Measurements from ENCODE around the gene CDC25A.
"Not testable (repeated sequence)": the region's sequence is repeated elsewhere in the genome, so short reads cannot be mapped to it uniquely, and the experiment has no call there.

DNA sequence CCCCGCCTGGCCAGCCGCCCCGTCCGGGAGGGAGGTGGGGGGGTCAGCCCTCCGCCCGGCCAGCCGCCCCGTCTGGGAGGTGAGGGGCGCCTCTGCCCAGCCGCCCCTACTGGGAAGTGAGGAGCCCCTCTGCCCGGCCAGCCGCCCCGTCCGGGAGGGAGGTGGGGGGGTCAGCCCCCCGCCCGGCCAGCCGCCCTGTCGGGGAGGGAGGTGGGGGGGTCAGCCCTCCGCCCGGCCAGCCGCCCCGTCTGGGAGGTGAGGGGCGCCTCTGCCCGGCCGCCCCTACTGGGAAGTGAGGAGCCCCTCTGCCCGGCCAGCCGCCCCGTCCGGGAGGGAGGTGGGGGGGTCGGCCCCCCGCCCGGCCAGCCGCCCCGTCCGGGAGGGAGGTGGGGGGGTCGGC lies 23.6 kb upstream of the CDC25A start:
- TF ChIP-seq, protein P1, sequence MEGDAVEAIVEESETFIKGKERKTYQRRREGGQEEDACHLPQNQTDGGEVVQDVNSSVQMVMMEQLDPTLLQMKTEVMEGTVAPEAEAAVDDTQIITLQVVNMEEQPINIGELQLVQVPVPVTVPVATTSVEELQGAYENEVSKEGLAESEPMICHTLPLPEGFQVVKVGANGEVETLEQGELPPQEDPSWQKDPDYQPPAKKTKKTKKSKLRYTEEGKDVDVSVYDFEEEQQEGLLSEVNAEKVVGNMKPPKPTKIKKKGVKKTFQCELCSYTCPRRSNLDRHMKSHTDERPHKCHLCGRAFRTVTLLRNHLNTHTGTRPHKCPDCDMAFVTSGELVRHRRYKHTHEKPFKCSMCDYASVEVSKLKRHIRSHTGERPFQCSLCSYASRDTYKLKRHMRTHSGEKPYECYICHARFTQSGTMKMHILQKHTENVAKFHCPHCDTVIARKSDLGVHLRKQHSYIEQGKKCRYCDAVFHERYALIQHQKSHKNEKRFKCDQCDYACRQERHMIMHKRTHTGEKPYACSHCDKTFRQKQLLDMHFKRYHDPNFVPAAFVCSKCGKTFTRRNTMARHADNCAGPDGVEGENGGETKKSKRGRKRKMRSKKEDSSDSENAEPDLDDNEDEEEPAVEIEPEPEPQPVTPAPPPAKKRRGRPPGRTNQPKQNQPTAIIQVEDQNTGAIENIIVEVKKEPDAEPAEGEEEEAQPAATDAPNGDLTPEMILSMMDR (IDR thresholded peaks at IDR 0.05; ENCODE audit: low read length) = not testable (repeated sequence)
- TF ChIP-seq EZH2 (IDR thresholded peaks at IDR 0.05; ENCODE audit: borderline replicate concordance, low read length) = not testable (repeated sequence)
